Upper lobe of left lung (tissue), 6 donors: ENCODE data around the gene CACNB4. TPM values are rescaled to one million over a fixed set of nuclear protein-coding genes. Genes with fewer than 3 reads are reported as not detected.

Experiments
- ATAC-seq, 2 donors: fragments of 200-7000 bp; cut with Tn5 transposase; one replicate each; pipeline ENCODE4 v1.9.1; 2022; ENCODE audit warnings: mild to moderate bottlenecking in 2 of 2, moderate library complexity in 2 of 2; ENCODE audit not compliant: low FRiP score in 2 of 2
- DNase-seq, 2 donors: peaks; one replicate each; pipeline ENCODE4 v3.0.0-alpha.2; 2019 to 2020
- H3K27ac ChIP-seq, 4 donors: fragments of 200-600 bp; sonication (generic); one replicate each; pipeline ENCODE4 v1.5.1; 2016 to 2019
- H3K27me3 ChIP-seq, 4 donors: fragments of 200-600 bp; sonication (generic); one replicate each; pipeline ENCODE4 v1.5.1; 2017 to 2019
- H3K36me3 ChIP-seq, 4 donors: fragments of 200-600 bp; sonication (generic); one replicate each; pipeline ENCODE4 v1.5.1; 2016 to 2019
- H3K4me1 ChIP-seq, 4 donors: fragments of 200-600 bp; sonication (generic); one replicate each; pipeline ENCODE4 v1.5.1; 2018 to 2019
- H3K4me3 ChIP-seq, 4 donors: fragments of 200-600 bp; sonication (generic); one replicate each; pipeline ENCODE4 v1.5.1; 2017 to 2019; ENCODE audit warnings: mild to moderate bottlenecking in 2 of 4, moderate library complexity in 1 of 4
- H3K9me3 ChIP-seq, 4 donors: fragments of 200-600 bp; sonication (generic); one replicate each; pipeline ENCODE4 v1.5.1; 2018 to 2019
- CTCF ChIP-seq, 6 experiments: fragments of 450-650 bp in 4 of 6; fragments of 200-600 bp in 2 of 6; sonication (generic) in 2 of 6; IDR thresholded peaks; one replicate each; pipeline ENCODE4 v1.5.1; 2016 to 2019; ENCODE audit warnings: antibody characterized with exemption in 6 of 6
- EP300 ChIP-seq, 4 donors: sonication (generic); formaldehyde crosslinking; IDR thresholded peaks; one replicate each; pipeline ENCODE4 v1.5.1; 2017; ENCODE audit warnings: antibody characterized with exemption in 4 of 4, control low read depth in 2 of 4
- POLR2A ChIP-seq, 4 donors: fragments of 450-650 bp; IDR thresholded peaks; one replicate each; pipeline ENCODE4 v1.5.1; 2016 to 2017; ENCODE audit warnings: antibody characterized with exemption in 4 of 4, mild to moderate bottlenecking in 2 of 4
- POLR2AphosphoS5 ChIP-seq, 2 donors: sonication (generic); formaldehyde crosslinking; IDR thresholded peaks; one replicate each; pipeline ENCODE4 v1.5.1; 2017; ENCODE audit warnings: antibody characterized with exemption in 2 of 2
- WGBS, 2 donors: methylation state at CpG; one replicate each; pipeline ENCODE4 v1.1.5; 2017 to 2018; 5-methylcytosine and 5-hydroxymethylcytosine counted together
- total RNA-seq, 6 donors: library from RNA; depleted of rRNA in 4 of 6; stranded (reverse); fragments of >200 nt in 4 of 6; gene quantifications; one replicate each; pipeline versions ENCODE4 v1.1.0 to v1.2.1, GENCODE V29; 2016 to 2021
- donor health status: DM: no; HTN: no; CAD: no; lungs with moderate emphysema.
- donor health status: DM: no; HTN: yes; CAD: no; lungs with severe emphysema.

The CACNB4 gene
- total RNA-seq, 6 donors from 2014 or later: 7.7 to 21.0 (median 12.8) TPM

GRCh38 chr2:151965884-151966283, 133.0 kb downstream of the CACNB4 start:
- Histone ChIP-seq H3K27ac (no peak overlapping the region), H3K9me3 (no peaks in the 10 kb centered on the region), H3K4me1 (no peaks in the 10 kb centered on the region), H3K4me3 (no peak overlapping the region), H3K36me3 (no peaks in the 10 kb centered on the region), H3K27me3 (no peaks in the 10 kb centered on the region)
- 93 to 95% methylated on average over 4 of the region's 4 CpGs for WGBS, 2 donors
- TF ChIP-seq POLR2A (IDR thresholded peaks at IDR 0.05) (no peak), POLR2AphosphoS5 (IDR thresholded peaks at IDR 0.05) (no peak)
- no peak for ATAC-seq
- DNase-seq: no peak

GRCh38 chr2:151961558-151961957, 137.3 kb downstream of the CACNB4 start:
- 94 to 100% methylated on average over 4 of the region's 4 CpGs for WGBS, 2 donors

GRCh38 chr2:151959238-151959637, 139.6 kb downstream of the CACNB4 start:
- Histone ChIP-seq H3K4me3 (no peak overlapping the region), H3K36me3 (no peaks in the 10 kb centered on the region), H3K27me3 (no peaks in the 10 kb centered on the region), H3K27ac (no peak overlapping the region), H3K4me1 (peaks cover 0 to 7% (median 0%) of the 10 kb centered on the region in 4 donors), H3K9me3 (no peaks in the 10 kb centered on the region)
- no peak for ATAC-seq
- WGBS, 2 donors: 74 to 77% methylated on average over 1 of the region's 1 CpG
- peak in 1 of 2 donors; percentile 47 for DNase-seq
- no peak for TF ChIP-seq POLR2A (IDR thresholded peaks at IDR 0.05)
- TF ChIP-seq EP300 (IDR thresholded peaks at IDR 0.05): peak in 1 of 4 donors; percentile 27

More at GRCh38 chr2:151961558-151961957, 137.3 kb downstream of the CACNB4 start:
- Histone ChIP-seq H3K4me3 (no peak overlapping the region), H3K36me3 (no peaks in the 10 kb centered on the region), H3K9me3 (no peaks in the 10 kb centered on the region), H3K27me3 (no peaks in the 10 kb centered on the region), H3K27ac (no peak overlapping the region), H3K4me1 (peaks cover 0 to 7% (median 0%) of the 10 kb centered on the region in 4 donors)
- no peak for TF ChIP-seq POLR2A (IDR thresholded peaks at IDR 0.05)
- no peak for TF ChIP-seq EP300 (IDR thresholded peaks at IDR 0.05)
- TF ChIP-seq POLR2AphosphoS5 (IDR thresholded peaks at IDR 0.05): no peak
- TF ChIP-seq CTCF (IDR thresholded peaks at IDR 0.05): no peak
- DNase-seq (no peak), ATAC-seq (no peak)

GRCh38 chr2:151953467-151953866, 145.4 kb downstream of the CACNB4 start:
- ATAC-seq (no peak), DNase-seq (no peak)
- no peaks in the 10 kb centered on the region for H3K9me3 ChIP-seq
- no peaks in the 10 kb centered on the region for H3K27me3 ChIP-seq
- H3K4me1 ChIP-seq: peaks cover 0 to under 1% (median 0%) of the 10 kb centered on the region in 4 donors
- no peaks in the 10 kb centered on the region for H3K36me3 ChIP-seq
- H3K4me3 ChIP-seq: no peak overlapping the region
- WGBS, 2 donors: 59 to 73% methylated on average over 2 of the region's 2 CpGs
- H3K27ac ChIP-seq: no peak overlapping the region
- TF ChIP-seq CTCF (IDR thresholded peaks at IDR 0.05): no peak
- no peak for TF ChIP-seq POLR2AphosphoS5 (IDR thresholded peaks at IDR 0.05)
- TF ChIP-seq POLR2A (IDR thresholded peaks at IDR 0.05): no peak
- TF ChIP-seq EP300 (IDR thresholded peaks at IDR 0.05): no peak

- H3K4me3 ChIP-seq: no peak overlapping the region
- H3K9me3 ChIP-seq: no peaks in the 10 kb centered on the region
- ATAC-seq (no peak), DNase-seq (no peak)
- TF ChIP-seq CTCF (IDR thresholded peaks at IDR 0.05): no peak
- TF ChIP-seq EP300 (IDR thresholded peaks at IDR 0.05): no peak
- no peak for TF ChIP-seq POLR2AphosphoS5 (IDR thresholded peaks at IDR 0.05)
- no peak for TF ChIP-seq POLR2A (IDR thresholded peaks at IDR 0.05)
- WGBS, 2 donors: 89 to 93% methylated on average over 14 of the region's 14 CpGs
- no peak overlapping the region for H3K27ac ChIP-seq
- no peaks in the 10 kb centered on the region for H3K36me3 ChIP-seq
- peaks cover 0 to 7% (median 2%) of the 10 kb centered on the region in 4 donors for H3K4me1 ChIP-seq
- no peaks in the 10 kb centered on the region for H3K27me3 ChIP-seq
These were observed 146.0 kb downstream of the CACNB4 start for GRCh38 chr2:151952691-151953456.
